Esophagus squamous epithelium (tissue), 5 donors: ENCODE results near the gene ADAMTS2. TPM values are rescaled to one million over a fixed set of nuclear protein-coding genes. Genes with fewer than 3 reads are reported as not detected.

Experiments
- DNase-seq: peaks from one replicate; lab custom pipeline; 2025; lab: John Stamatoyannopoulos, UW
- H3K27ac ChIP-seq, 4 donors: fragments of 200-600 bp; sonication (generic); one replicate each; pipeline ENCODE4 v1.5.1; 2016 to 2019; ENCODE audit warnings: mild to moderate bottlenecking in 1 of 4
- H3K27me3 ChIP-seq, 4 donors: fragments of 200-600 bp; sonication (generic); 1 replicate in 3 of 4; 2 replicates in 1 of 4; pipeline versions ENCODE4 v1.5.1 to v1.6.0; 2017 to 2021; ENCODE audit warnings: antibody characterized with exemption in 1 of 4
- H3K36me3 ChIP-seq, 3 donors: fragments of 200-600 bp; sonication (generic); one replicate each; pipeline ENCODE4 v1.5.1; 2016 to 2019
- H3K4me1 ChIP-seq, 3 donors: fragments of 200-600 bp; sonication (generic); one replicate each; pipeline ENCODE4 v1.5.1; 2017 to 2019
- H3K4me3 ChIP-seq, 4 donors: fragments of 200-600 bp; sonication (generic); 1 replicate in 3 of 4; 2 replicates in 1 of 4; pipeline ENCODE4 v1.5.1; 2016 to 2019; ENCODE audit warnings: mild to moderate bottlenecking in 2 of 4, moderate library complexity in 1 of 4
- H3K9me3 ChIP-seq, 3 donors: fragments of 200-600 bp; sonication (generic); one replicate each; pipeline ENCODE4 v1.5.1; 2016 to 2019
- POLR2A ChIP-seq, 4 donors: fragments of 450-650 bp; IDR thresholded peaks; one replicate each; pipeline ENCODE4 v1.6.1; 2017; ENCODE audit warnings: antibody characterized with exemption in 4 of 4, mild to moderate bottlenecking in 4 of 4, moderate library complexity in 3 of 4
- WGBS, 2 donors: methylation state at CpG; one replicate each; pipeline ENCODE4 v1.1.5; 2018; 5-methylcytosine and 5-hydroxymethylcytosine counted together
- intact Hi-C: fragments of 100-400 bp; cut with DNase I; formaldehyde crosslinking; loops from one replicate; pipeline ENCODE4 v1.15.0; 2022
- total RNA-seq, 4 donors: library from RNA; depleted of rRNA; stranded (reverse); fragments of >200 nt; gene quantifications; one replicate each; pipeline ENCODE4 v1.1.0, GENCODE V29; 2016
- TF ChIP-seq, protein P1 (sequence below), 6 experiments: fragments of 450-650 bp in 4 of 6; fragments of 200-600 bp in 2 of 6; sonication (generic) in 2 of 6; IDR thresholded peaks; one replicate each; pipeline ENCODE4 v1.5.1; 2016 to 2019; ENCODE audit warnings: antibody characterized with exemption in 6 of 6, mild to moderate bottlenecking in 4 of 6, moderate library complexity in 4 of 6
- donor health status: DM: yes; HTN: yes; CAD: no.

The ADAMTS2 gene
- total RNA-seq, 4 donors from 2014 or later: 1.3 to 10.3 (median 5.2) TPM

DNA sequence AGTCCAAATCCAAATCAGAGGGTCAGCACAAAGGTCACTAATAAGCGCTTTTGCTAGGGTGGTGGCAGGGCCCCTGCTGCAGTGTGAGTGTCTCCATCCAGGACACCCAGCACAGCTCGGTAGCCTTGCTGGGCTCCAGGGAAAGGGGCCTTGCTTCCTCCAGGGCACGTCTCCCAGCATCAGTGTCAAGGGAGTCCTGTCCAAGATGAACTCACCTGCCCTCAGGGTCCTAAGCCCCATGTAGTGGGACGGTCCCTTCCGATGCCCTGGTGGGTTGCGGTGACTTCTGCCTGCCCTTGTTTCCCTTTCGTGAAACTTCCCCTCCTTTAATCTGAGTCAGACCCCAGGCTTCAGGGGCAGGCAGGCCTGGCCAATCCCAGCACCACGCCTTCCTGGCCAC is 183.4 kb downstream of the ADAMTS2 start:
- TF ChIP-seq POLR2A (IDR thresholded peaks at IDR 0.05): no peak
- TF ChIP-seq, protein P1, sequence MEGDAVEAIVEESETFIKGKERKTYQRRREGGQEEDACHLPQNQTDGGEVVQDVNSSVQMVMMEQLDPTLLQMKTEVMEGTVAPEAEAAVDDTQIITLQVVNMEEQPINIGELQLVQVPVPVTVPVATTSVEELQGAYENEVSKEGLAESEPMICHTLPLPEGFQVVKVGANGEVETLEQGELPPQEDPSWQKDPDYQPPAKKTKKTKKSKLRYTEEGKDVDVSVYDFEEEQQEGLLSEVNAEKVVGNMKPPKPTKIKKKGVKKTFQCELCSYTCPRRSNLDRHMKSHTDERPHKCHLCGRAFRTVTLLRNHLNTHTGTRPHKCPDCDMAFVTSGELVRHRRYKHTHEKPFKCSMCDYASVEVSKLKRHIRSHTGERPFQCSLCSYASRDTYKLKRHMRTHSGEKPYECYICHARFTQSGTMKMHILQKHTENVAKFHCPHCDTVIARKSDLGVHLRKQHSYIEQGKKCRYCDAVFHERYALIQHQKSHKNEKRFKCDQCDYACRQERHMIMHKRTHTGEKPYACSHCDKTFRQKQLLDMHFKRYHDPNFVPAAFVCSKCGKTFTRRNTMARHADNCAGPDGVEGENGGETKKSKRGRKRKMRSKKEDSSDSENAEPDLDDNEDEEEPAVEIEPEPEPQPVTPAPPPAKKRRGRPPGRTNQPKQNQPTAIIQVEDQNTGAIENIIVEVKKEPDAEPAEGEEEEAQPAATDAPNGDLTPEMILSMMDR (IDR thresholded peaks at IDR 0.05): no peak
- H3K36me3 ChIP-seq: no peaks in the 10 kb centered on the region
- peaks cover 0 to 7% (median 0%) of the 10 kb centered on the region in 4 donors for H3K27me3 ChIP-seq
- H3K4me1 ChIP-seq: peaks cover 0 to 4% (median 3%) of the 10 kb centered on the region in 3 donors
- no peak overlapping the region for H3K4me3 ChIP-seq
- H3K9me3 ChIP-seq: peaks cover 0 to 8% (median 5%) of the 10 kb centered on the region in 3 donors
- intact Hi-C loops: no loop called here
- DNase-seq: no peak
- WGBS, 2 donors: 85 to 100% methylated on average over 3 to 5 of the region's 8 CpGs
- H3K27ac ChIP-seq: no peak overlapping the region

DNA sequence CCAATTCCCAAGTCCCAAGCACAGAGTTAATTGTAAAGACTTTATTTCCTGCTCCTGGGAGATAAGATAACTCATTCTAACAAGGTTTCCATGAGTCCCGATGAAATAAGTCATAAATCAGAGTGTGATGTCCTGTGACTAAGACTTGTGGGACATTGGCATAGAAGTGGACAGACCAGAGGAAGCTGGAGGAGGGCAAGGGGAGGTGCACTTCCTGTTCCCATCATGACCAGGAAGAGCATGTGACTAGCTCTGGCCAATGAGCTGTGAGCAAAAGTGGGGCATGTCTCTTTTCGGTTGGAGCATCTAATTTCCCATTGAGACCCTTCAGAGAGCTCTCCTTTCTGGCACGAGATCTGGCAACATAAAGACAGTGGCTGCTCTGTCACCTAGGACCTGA is 184.7 kb downstream of the ADAMTS2 start:
- intact Hi-C loops: no loop called here
- WGBS, 2 donors: 63 to 84% methylated on average over 3 of the region's 3 CpGs

DNA sequence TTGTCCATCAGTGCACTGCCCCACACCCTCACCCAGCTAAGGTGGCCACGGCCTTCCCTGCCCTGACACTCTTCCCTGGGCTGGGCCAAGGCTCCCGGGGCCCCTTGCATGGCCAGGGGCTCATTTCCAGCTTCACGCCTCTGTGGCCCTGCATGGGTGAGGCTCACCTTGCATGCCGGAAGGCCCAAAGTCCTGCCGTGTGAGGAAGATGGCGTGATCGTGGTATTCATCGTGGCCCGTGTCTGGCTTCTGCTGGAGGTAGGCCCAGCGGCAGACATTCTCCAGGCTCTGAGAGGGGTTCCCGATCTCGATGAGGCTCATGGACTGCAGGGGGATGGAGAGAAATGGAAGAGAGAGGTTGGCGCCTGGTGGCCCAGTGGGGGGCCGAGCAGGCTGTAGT is 186.7 kb downstream of the ADAMTS2 start:
- TF ChIP-seq, protein P1 (IDR thresholded peaks at IDR 0.05): no peak
- no peak for TF ChIP-seq POLR2A (IDR thresholded peaks at IDR 0.05)
- no peaks in the 10 kb centered on the region for H3K4me1 ChIP-seq
- intact Hi-C loops: no loop called here
- no peaks in the 10 kb centered on the region for H3K36me3 ChIP-seq
- H3K27ac ChIP-seq: no peak overlapping the region
- no peaks in the 10 kb centered on the region for H3K27me3 ChIP-seq
- 90 to 100% methylated on average over 5 to 8 of the region's 14 CpGs for WGBS, 2 donors
- H3K4me3 ChIP-seq: no peak overlapping the region
- no peak for DNase-seq
- peaks cover 0 to 8% (median 5%) of the 10 kb centered on the region in 3 donors for H3K9me3 ChIP-seq

More for the DNA sequence above, 184.7 kb downstream of the ADAMTS2 start:
- Histone ChIP-seq H3K4me3 (no peak overlapping the region), H3K9me3 (peaks cover 0 to 8% (median 5%) of the 10 kb centered on the region in 3 donors), H3K27ac (no peak overlapping the region), H3K27me3 (no peaks in the 10 kb centered on the region), H3K4me1 (no peaks in the 10 kb centered on the region), H3K36me3 (no peaks in the 10 kb centered on the region)
- DNase-seq: no peak
- TF ChIP-seq POLR2A (IDR thresholded peaks at IDR 0.05): no peak
- TF ChIP-seq, protein P1 (IDR thresholded peaks at IDR 0.05): no peak

DNA sequence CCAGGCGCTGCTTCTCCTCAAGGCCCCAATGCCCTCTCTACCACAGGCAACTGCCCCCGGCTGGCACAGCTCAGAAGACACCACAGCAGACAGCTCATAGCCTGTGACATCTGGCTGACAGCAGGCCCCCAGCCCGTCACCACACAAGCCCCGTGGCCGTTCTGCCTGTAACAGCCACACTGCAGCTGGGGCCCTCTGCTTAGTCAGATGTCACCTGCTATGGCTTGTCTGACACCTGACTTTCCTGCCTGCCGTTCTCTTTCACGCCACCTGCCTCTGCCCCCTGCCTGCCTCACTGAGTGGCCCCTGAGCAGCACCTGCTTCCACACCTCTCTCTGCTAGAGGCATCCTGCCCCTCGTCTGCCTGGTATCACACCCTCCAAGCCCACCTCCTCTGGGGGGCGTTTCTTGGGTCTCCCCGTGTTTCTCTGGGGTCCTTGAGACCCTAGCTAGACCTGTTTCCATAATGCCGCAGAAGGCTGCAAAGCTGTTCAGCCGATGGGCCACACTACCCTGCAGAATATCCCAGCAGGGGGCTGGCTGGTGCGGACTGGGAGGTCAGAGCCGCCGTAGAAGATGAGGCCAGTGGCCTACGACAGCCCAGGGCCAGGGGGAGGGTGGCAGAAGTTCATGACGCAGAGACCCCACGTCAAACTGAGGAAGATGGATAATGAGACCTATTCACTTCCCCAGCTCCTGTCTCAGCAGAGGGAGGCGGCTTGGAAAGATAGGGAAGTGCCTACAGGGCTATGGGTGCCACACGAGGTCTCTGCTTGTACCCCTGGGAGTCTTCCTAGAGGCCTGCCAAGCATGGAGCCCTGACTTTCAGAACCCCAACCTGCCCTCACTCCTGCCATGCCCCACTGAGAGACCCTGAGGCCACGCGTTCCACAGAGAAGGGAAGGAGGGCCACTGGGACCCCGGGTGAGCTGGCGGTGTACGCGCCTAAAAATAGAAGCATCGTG is 190.0 kb downstream of the ADAMTS2 start:
- Histone ChIP-seq H3K27ac (no peak overlapping the region), H3K9me3 (no peaks in the 10 kb centered on the region), H3K27me3 (no peaks in the 10 kb centered on the region), H3K4me1 (no peaks in the 10 kb centered on the region), H3K36me3 (no peaks in the 10 kb centered on the region), H3K4me3 (no peak overlapping the region)
- intact Hi-C loops: no loop called here
- DNase-seq: no peak
- TF ChIP-seq, protein P1 (IDR thresholded peaks at IDR 0.05): no peak
- no peak for TF ChIP-seq POLR2A (IDR thresholded peaks at IDR 0.05)
- WGBS, 2 donors: 64 to 66% methylated on average over 17 to 18 of the region's 27 CpGs

DNA sequence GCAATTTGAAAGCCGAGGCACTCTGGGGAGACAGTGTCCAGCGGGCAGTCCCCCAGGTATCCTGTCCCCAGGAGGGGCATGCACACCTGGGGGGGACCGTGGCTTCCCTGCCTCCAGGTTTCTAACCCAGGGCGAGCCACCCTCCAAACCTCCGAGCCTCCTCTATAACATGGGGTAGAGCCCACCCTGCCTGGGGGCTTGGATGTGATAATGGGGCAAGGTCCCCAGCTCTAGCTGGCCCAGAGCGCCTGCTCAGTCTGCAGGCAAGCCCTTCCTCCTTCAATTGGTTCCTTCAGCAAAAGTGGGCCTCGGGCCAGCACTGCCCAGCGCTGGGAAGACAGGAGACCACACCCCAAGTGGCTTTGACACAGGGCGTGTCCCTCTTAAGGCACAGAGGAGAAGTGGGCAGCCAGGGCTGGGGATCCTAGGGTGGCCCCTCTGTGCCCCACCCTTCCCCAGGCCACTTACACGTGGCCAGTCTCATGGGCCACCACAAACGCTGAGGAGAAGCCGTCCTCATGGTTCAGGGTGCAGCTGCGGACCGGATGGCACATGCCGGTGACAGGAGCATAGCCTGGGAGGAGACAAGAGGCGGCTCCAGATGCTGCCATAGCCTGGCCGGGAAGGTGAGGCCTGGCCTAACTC is 190.8 kb downstream of the ADAMTS2 start:
- no peaks in the 10 kb centered on the region for H3K4me1 ChIP-seq
- 92 to 100% methylated on average over 2 to 5 of the region's 17 CpGs for WGBS, 2 donors
- no peaks in the 10 kb centered on the region for H3K9me3 ChIP-seq
- intact Hi-C loops: no loop called here
- H3K27me3 ChIP-seq: no peaks in the 10 kb centered on the region
- H3K4me3 ChIP-seq: no peak overlapping the region
- no peak overlapping the region for H3K27ac ChIP-seq
- DNase-seq: no peak
- TF ChIP-seq POLR2A (IDR thresholded peaks at IDR 0.05): no peak
- TF ChIP-seq, protein P1 (IDR thresholded peaks at IDR 0.05): no peak
- no peaks in the 10 kb centered on the region for H3K36me3 ChIP-seq
